Measurements from ENCODE around the gene CFAP68. TPM values are rescaled to one million over a fixed set of nuclear protein-coding genes. Genes with fewer than 3 reads are reported as not detected.

CFAP68 gene
- total RNA-seq, 1 experiment from 2014 or later = 23.4 TPM

GRCh38 chr11:111913031-111913861 is 33.9 kb downstream of the CFAP68 start:
- H3T11ph ChIP-seq (ENCODE audit: low read length) = no peak overlapping the region
- H3K9ac ChIP-seq (ENCODE audit: extremely low read depth, insufficient read length, low read length) = no peak overlapping the region
- WGBS (ENCODE audit: extremely low coverage, insufficient read length, low lambda C conversion rate) = no CpG with 5 or more reads among the region's 24 CpGs
- H3K23me2 ChIP-seq (ENCODE audit: insufficient read length, low read depth, low read length, poor library complexity, severe bottlenecking) = no peaks in the 10 kb centered on the region
- Mint-ChIP-seq H3K27me3 (ENCODE audit: low read depth) (no peaks in the 10 kb centered on the region), H3K27ac (peak overlapping the region in 1 of 3 experiments; percentile 70; a peak in 1 of 7 replicates), H3K4me1 (peaks cover 26 to 42% of the 10 kb centered on the region in 2 experiments), H3K36me3 (ENCODE audit: insufficient read depth in 1 of 3, low read depth in 3 of 3) (no peaks in the 10 kb centered on the region), H3K4me3 (no peak overlapping the region), H3K9me3 (no peaks in the 10 kb centered on the region)
- H2BK5ac ChIP-seq (ENCODE audit: insufficient read length, low read length) = no peak overlapping the region
- no peak overlapping the region for H3K56ac ChIP-seq (ENCODE audit: insufficient read length, low read depth, low read length)
- H2AK5ac ChIP-seq (ENCODE audit: insufficient read length, low read length) = no peak overlapping the region
- no peak overlapping the region for H4K91ac ChIP-seq (ENCODE audit: insufficient read length, low read depth, low read length)
- no peak overlapping the region for H2BK15ac ChIP-seq (ENCODE audit: low read depth, low read length)
- H2BK12ac ChIP-seq (ENCODE audit: insufficient read length, low read depth, low read length) = no peak overlapping the region
- no peak overlapping the region for H3K14ac ChIP-seq (ENCODE audit: insufficient read depth, low read length)
- no peak overlapping the region for H2BK20ac ChIP-seq (ENCODE audit: low read depth, low read length, poor library complexity, severe bottlenecking)
- no peak overlapping the region for H3K23ac ChIP-seq (ENCODE audit: insufficient read length, low read depth, low read length)
- no peaks in the 10 kb centered on the region for H4K20me1 ChIP-seq (ENCODE audit: control insufficient read depth, insufficient read depth, insufficient read length)
- H4K5ac ChIP-seq (ENCODE audit: insufficient read length, low read depth, low read length) = no peak overlapping the region
- no peaks in the 10 kb centered on the region for H3K79me1 ChIP-seq (ENCODE audit: insufficient read depth, low read depth, low read length, poor library complexity, severe bottlenecking)
- DNase-seq = no peak
- TF ChIP-seq, protein P1, sequence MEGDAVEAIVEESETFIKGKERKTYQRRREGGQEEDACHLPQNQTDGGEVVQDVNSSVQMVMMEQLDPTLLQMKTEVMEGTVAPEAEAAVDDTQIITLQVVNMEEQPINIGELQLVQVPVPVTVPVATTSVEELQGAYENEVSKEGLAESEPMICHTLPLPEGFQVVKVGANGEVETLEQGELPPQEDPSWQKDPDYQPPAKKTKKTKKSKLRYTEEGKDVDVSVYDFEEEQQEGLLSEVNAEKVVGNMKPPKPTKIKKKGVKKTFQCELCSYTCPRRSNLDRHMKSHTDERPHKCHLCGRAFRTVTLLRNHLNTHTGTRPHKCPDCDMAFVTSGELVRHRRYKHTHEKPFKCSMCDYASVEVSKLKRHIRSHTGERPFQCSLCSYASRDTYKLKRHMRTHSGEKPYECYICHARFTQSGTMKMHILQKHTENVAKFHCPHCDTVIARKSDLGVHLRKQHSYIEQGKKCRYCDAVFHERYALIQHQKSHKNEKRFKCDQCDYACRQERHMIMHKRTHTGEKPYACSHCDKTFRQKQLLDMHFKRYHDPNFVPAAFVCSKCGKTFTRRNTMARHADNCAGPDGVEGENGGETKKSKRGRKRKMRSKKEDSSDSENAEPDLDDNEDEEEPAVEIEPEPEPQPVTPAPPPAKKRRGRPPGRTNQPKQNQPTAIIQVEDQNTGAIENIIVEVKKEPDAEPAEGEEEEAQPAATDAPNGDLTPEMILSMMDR (conservative IDR thresholded peaks at IDR 0.05) = no peak
- H3K18ac ChIP-seq (ENCODE audit: insufficient read length, low read depth, low read length) = peak overlapping the region; percentile 65
- H3K4me2 ChIP-seq (ENCODE audit: insufficient read depth, insufficient read length, low read length) = no peak overlapping the region
- H3K4me1 ChIP-seq (ENCODE audit: insufficient read depth, low read length) = 0 out of 2 replicates have a peak, but pooled peaks cover 2% of the 10 kb centered on the region
- no peak overlapping the region for H2AFZ ChIP-seq (ENCODE audit: low read length)
- H4K8ac ChIP-seq (replicated peaks; ENCODE audit: insufficient read length, low read depth, low read length) = no peak overlapping the region
- no peaks in the 10 kb centered on the region for H3K79me2 ChIP-seq (ENCODE audit: insufficient read depth, low read length)
- no peak overlapping the region for H2BK120ac ChIP-seq (ENCODE audit: low read depth, low read length, poor library complexity, severe bottlenecking)
- H3K27ac ChIP-seq (ENCODE audit: insufficient read length, low read depth, low read length) = no peak overlapping the region
- H3K4ac ChIP-seq (ENCODE audit: low read depth, low read length) = no peak overlapping the region
- no peaks in the 10 kb centered on the region for H3K27me3 ChIP-seq (ENCODE audit: insufficient read depth, low read length)
- no peaks in the 10 kb centered on the region for H3K9me3 ChIP-seq (ENCODE audit: control insufficient read depth, low read depth, low read length)

Data from H9 (cell line).